ENCODE data around the gene CBARP.
A peak's percentile ranks its signal among the peaks of the same experiment; 100 is the strongest.

The CBARP gene

DNA sequence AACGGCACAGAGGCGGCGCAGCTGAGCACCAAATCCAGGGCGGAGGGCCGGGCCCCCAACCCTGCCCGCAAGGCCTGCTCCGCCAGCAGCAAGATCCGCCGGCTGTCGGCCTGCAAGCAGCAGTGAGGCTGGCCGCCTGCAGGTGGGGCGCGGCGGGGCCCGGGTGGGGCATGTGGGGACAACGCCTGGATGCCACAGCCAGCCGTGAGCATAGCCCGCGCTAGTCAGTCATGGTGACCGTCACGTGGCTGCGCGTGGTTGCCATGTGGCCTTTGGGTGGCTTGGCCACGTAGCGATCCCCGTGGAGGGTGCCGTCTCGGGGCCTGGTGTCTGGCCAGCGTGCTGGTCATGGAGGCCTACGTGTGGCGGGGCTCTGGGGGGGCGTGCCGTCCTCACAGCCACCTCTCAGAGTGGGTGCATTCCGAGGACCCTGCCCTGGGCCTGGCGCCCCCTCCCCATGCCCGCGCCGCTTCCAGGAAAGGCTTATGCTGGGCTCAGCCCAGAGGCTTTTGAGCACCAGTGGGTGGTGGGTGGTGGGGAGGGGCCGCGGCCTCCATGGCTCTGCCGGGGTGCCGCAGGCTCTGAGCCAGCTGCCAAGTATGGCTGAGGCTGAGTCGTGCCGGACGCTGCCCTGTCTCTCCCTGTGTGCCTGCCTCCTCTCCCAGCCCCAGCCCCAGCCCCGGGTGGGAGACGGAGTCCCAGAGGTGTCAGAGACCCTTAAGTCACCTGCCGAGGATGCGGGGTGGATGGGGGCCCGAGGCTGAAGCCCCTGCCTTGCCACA lies 11.1 kb downstream of the CBARP start:
- no peak for DNase-seq (ENCODE audit: low read depth)
- no peak overlapping the region for H3K4me3 ChIP-seq (ENCODE audit: low read depth, low read length)
- TF ChIP-seq, protein P1, sequence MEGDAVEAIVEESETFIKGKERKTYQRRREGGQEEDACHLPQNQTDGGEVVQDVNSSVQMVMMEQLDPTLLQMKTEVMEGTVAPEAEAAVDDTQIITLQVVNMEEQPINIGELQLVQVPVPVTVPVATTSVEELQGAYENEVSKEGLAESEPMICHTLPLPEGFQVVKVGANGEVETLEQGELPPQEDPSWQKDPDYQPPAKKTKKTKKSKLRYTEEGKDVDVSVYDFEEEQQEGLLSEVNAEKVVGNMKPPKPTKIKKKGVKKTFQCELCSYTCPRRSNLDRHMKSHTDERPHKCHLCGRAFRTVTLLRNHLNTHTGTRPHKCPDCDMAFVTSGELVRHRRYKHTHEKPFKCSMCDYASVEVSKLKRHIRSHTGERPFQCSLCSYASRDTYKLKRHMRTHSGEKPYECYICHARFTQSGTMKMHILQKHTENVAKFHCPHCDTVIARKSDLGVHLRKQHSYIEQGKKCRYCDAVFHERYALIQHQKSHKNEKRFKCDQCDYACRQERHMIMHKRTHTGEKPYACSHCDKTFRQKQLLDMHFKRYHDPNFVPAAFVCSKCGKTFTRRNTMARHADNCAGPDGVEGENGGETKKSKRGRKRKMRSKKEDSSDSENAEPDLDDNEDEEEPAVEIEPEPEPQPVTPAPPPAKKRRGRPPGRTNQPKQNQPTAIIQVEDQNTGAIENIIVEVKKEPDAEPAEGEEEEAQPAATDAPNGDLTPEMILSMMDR (IDR thresholded peaks at IDR 0.05; ENCODE audit: control insufficient read depth, extremely low read depth, insufficient read depth) = no peak

DNA sequence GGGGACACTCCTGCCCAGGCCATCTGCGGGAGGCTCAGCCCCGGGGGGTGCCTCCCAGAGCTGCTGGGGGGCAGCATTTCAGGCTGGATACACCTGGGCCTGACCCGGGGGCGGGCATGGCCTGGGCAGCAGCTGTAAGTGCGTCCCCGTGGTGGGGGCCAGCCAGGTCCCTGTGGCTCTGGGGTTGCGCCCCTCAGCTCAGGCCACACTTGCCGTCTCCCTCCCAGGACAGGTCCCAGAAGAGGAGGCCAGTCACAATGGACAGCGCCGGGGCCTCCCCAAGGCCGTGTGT lies 11.6 kb downstream of the CBARP start:
- DNase-seq (ENCODE audit: low read depth) = no peak
- no peak overlapping the region for H3K4me3 ChIP-seq (ENCODE audit: low read depth, low read length)
- TF ChIP-seq, protein P1 (IDR thresholded peaks at IDR 0.05; ENCODE audit: control insufficient read depth, extremely low read depth, insufficient read depth) = no peak

DNA sequence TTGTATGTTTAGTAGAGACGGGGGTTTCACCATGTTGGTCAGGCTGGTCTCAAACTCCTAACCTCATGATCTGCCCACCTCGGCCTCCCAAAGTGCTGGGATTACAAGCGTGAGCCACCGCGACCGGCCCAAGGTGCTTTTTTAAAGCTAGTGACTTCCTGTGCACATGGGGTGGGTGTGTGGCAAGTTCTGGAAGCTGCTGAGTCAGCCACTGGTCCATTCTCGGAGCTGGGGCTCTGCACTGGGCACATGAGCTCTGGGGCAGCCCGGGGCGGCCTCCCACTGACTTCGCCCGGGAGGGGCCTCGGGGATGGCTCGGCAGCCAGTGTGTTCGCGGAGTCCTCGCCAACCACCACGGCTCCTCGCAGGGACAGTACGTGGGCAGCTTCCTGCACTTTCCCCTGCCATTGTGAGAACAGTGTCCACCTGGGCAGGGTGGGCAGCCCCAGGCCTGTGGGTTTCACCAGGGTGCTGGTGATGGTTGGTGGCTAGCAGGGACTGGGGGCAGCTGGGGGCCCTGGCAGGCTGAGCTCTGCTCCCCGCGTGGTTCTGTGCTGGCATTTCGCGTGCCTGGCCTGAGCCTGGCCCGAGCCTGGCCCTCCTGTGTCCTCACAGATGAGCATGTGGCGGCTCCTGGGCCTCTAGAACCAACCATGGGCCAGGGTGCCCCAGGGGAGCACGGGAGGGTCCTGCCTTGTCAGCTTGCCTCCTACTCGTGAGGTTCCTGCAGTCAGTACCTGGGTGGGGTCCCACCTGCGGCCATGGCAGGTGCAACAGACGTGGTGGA lies 12.2 kb downstream of the CBARP start:
- no peak for DNase-seq (ENCODE audit: low read depth)
- no peak overlapping the region for H3K4me3 ChIP-seq (ENCODE audit: low read depth, low read length)
- TF ChIP-seq, protein P1 (IDR thresholded peaks at IDR 0.05; ENCODE audit: control insufficient read depth, extremely low read depth, insufficient read depth) = no peak

DNA sequence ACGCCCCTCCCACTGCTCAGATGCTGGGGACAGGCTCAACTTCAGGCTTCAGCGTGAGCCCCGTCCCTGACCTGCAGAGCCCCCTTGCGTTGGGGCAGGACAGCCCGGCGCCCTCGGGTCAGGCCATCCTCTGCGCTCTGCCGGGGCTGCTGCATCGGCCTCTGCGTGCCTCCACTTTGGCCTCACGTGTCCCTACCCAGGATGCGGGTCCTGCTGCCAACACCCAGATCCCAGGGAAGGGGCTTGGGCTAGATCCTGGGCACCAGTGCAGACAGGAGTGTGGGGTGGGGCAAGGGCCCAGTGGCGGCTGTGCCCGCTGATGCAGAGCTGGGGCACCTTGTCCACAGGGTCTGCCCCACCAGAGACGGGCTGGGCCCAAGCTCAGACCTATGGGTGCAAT lies 13.0 kb downstream of the CBARP start:
- TF ChIP-seq, protein P1 (IDR thresholded peaks at IDR 0.05; ENCODE audit: control insufficient read depth, extremely low read depth, insufficient read depth) = no peak
- no peak for DNase-seq (ENCODE audit: low read depth)
- H3K4me3 ChIP-seq (ENCODE audit: low read depth, low read length) = no peak overlapping the region

DNA sequence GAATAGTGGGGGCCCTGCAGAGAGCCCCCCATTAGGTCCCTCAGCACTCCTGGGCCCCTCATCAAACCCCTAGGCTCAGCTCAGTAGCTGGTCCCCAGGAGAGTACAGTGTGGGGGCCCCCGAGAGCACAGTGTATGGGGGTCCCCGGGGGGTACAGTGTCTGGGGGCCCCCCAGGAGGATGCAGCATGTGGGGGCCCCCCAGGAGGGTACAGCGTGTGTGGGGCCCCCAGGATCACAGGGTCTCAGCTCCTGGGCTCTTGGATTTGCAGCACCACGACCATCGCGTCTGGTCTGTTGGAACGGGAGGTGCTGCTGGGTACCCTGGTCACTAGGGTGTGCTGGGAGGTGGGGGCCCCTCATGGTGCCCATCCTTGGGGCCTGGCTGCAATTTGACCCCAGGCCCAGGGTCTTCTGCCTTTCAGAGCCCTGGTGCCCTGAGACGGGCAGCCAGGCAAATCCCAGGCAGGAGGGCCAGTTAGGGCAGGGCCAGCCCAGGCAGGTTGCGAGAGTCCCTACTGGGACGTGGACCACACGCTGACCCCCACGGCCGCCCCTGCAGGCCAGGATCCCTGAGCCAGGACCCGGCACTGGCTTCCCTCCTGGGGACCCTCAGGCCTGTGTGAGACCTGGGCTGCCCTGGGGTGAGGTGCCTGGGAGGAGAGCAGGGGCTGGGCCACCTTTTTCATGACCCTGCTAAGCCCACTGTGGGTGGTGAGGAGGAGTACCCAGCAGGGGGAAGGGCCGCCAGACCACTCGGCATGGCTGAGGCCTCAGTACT lies 13.6 kb downstream of the CBARP start:
- no peak for DNase-seq (ENCODE audit: low read depth)
- TF ChIP-seq, protein P1 (IDR thresholded peaks at IDR 0.05; ENCODE audit: control insufficient read depth, extremely low read depth, insufficient read depth) = no peak
- H3K4me3 ChIP-seq (ENCODE audit: low read depth, low read length) = no peak overlapping the region

DNA sequence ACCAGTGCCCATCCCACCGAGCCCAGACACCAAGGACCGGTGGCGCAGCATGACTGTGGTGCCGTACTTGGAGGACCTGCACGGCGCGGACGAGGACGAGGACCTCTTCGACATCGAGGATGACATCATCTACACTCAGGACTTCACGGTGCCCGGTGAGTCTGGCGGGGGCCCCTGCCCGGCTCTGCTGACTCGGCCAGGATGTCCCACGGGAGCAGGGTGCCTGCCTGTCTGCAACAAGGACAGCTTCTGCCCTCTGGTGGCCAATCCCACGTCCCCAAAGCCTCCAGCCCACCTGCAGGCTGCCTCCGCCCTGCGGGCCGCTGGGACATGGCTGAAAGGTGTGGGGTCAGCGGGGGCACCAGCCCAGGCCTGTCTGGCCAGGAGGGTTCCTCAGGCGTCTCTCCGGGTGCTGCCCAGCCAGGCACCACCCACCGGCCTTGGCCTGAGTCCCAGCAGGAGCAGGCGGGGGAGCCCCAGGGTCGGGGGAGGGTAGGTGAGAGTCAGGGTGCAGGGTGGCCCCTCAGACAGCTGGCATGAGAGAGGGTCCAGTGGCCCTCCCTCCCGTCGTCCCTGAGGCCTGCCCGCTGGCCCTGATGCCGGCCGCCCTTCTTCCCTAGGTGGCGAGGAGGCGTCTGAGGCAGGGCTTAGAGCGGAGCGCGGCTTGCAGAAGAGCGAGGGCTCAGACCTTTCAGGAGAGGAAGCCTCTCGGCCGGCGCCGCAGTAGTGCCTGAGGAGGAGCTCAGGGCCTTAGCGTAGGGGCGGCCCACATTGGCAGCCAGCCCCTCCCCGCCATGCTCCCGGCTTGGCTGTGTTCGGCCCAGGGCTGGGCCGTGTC lies 14.6 kb downstream of the CBARP start:
- no peak overlapping the region for H3K4me3 ChIP-seq (ENCODE audit: low read depth, low read length)
- DNase-seq (ENCODE audit: low read depth) = no peak
- TF ChIP-seq, protein P1 (IDR thresholded peaks at IDR 0.05; ENCODE audit: control insufficient read depth, extremely low read depth, insufficient read depth) = peak; percentile 59
